ENCODE measurements around the gene ST6GAL1.

DNA sequence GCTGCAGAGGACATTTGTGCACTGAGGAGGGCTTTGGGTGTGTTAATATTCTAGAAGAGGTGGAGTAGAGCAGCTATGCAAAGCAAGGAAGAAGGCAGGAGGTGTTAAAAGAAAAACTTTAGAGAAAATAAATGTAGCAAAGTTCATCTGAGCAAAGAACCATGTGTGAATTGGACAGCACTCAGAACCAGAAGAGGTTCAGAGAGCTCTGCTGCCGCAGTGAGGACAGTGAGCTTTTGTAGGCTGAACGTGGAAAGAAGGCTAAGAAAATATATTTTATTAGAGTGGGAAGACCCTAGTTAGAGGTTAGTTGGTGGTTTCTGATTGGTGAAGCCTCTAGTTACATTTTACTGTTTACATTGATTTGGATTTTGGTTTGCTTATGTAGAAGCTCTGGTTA is 50.7 kb downstream of the ST6GAL1 start:
- no peak for TF ChIP-seq POLR2AphosphoS5 (IDR thresholded peaks at IDR 0.05; ENCODE audit: low read depth, low read length)
- TF ChIP-seq TAF1 (IDR thresholded peaks at IDR 0.05; ENCODE audit: borderline replicate concordance, insufficient read depth, low read length) = no peak

Measured in PFSK-1 (cell line).